HG03280 (cell line): Measurements from ENCODE around the gene XKR3.
"Not testable (repeated sequence)": the region's sequence is repeated elsewhere in the genome, so short reads cannot be mapped to it uniquely, and the experiment has no call there.

Experiments
- ATAC-seq: cut with Tn5 transposase; IDR thresholded peaks from one replicate; pipeline ENCODE4 v1.9.1; 2021; ENCODE audit warnings: mild to moderate bottlenecking, moderate library complexity; ENCODE audit not compliant: unreplicated experiment

XKR3 gene

GRCh38 chr22:16824716-16825687, at the start of gene XKR3:
Gene XKR3 (minus strand): TSS chr22:16825411. CDS start chr22:16808073, 17,338 bp downstream.
- ATAC-seq = no peak

GRCh38 chr22:16869640-16870039, 44.4 kb upstream of the XKR3 start:
- ATAC-seq = not testable (repeated sequence)

GRCh38 chr22:16866167-16866566, 41.0 kb upstream of the XKR3 start:
- ATAC-seq = no peak

GRCh38 chr22:16856851-16857250, 31.6 kb upstream of the XKR3 start:
- not testable (repeated sequence) for ATAC-seq

- no peak for ATAC-seq
These were observed 29.4 kb upstream of the XKR3 start for GRCh38 chr22:16854631-16855030.

GRCh38 chr22:16851268-16851996, 26.2 kb upstream of the XKR3 start:
- not testable (repeated sequence) for ATAC-seq

- ATAC-seq = no peak
These were observed 22.1 kb upstream of the XKR3 start for GRCh38 chr22:16847271-16847670.

- ATAC-seq = no peak
These were observed 20.7 kb upstream of the XKR3 start for GRCh38 chr22:16845881-16846280.

GRCh38 chr22:16845465-16845864, 20.3 kb upstream of the XKR3 start:
- no peak for ATAC-seq

GRCh38 chr22:16844529-16844928, 19.3 kb upstream of the XKR3 start:
- no peak for ATAC-seq

- ATAC-seq = no peak
These were observed 12.9 kb upstream of the XKR3 start for GRCh38 chr22:16838073-16838472.

- ATAC-seq = no peak
These were observed 9.8 kb upstream of the XKR3 start for GRCh38 chr22:16834971-16835370.

- no peak for ATAC-seq
These were observed 6.0 kb upstream of the XKR3 start for GRCh38 chr22:16831257-16831656.

GRCh38 chr22:16829985-16830384, 4.8 kb upstream of the XKR3 start:
- ATAC-seq = no peak

- ATAC-seq = no peak
These were observed 3.7 kb upstream of the XKR3 start for GRCh38 chr22:16828876-16829275.

- ATAC-seq = no peak
These were observed 2.3 kb upstream of the XKR3 start for GRCh38 chr22:16827506-16827905.

- no peak for ATAC-seq
These were observed 6.0 kb downstream of the XKR3 start for GRCh38 chr22:16819249-16819648.

GRCh38 chr22:16818538-16818937, 6.7 kb downstream of the XKR3 start:
- ATAC-seq = no peak

GRCh38 chr22:16815073-16815472, 10.1 kb downstream of the XKR3 start:
- no peak for ATAC-seq

- ATAC-seq = no peak
These were observed 14.9 kb downstream of the XKR3 start for GRCh38 chr22:16810188-16810802.

GRCh38 chr22:16808744-16809143, 16.5 kb downstream of the XKR3 start:
- no peak for ATAC-seq
